Skeletal muscle cell (primary cell): ENCODE results near the gene VRK2.

ENCODE experiments used
- DNase-seq: peaks from one replicate; pipeline ENCODE4 v3.0.0-alpha.2; 2010; ENCODE audit warnings: low read depth
- H3K4me3 ChIP-seq: 2 replicates; pipeline ENCODE4 v1.5.1; 2011; ENCODE audit warnings: low read depth, mild to moderate bottlenecking, control low read depth, low read length, moderate library complexity

The VRK2 gene

DNA sequence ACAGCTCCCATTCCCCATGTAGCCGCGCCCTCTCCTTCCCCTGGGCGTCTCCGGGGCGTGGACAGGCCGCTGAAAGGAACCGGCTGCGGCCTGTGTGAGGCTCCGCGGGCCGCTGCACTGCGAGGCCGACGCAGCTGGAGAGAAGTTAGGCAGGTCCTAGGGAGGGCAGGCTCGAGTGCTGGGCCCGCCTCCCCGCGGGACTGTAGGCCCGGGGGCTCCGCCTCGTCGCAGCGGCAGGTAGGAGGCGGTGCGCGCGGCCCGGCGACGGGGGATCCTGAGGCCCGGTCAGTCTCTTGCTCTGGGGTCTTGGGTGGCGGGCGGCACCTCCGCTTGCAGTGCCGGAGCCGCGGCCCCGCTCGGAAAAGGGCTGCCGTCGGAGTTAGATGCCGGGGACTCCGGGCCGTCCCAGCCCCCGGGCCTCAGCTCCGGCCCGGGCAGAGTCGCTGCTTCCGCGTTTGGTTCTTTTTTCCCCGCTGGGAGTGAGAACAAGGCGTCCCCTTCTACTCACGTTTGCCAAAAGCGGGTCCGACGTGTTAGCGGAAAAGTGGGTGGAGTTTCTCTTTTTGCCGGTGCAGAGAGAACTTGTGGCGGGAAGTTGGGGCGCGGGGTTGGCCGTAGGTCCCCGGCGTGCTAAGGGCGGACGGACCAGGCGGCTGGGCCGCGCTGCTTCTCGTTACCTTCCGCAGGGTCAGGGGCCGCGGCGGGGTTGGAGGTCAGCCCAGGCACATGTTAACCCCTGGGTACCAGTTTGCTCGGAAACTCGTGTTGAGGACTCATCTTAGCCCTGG, at the start of gene VRK2:
Gene VRK2, plus strand, starts transcription at position 222 of the 788 bp plus-strand sequence. CDS start 2,026 bp downstream, outside the sequence.
- H3K4me3 ChIP-seq, result peak within 1 kb of the TSS; percentile 74
- DNase-seq, result peak; percentile 74

DNA sequence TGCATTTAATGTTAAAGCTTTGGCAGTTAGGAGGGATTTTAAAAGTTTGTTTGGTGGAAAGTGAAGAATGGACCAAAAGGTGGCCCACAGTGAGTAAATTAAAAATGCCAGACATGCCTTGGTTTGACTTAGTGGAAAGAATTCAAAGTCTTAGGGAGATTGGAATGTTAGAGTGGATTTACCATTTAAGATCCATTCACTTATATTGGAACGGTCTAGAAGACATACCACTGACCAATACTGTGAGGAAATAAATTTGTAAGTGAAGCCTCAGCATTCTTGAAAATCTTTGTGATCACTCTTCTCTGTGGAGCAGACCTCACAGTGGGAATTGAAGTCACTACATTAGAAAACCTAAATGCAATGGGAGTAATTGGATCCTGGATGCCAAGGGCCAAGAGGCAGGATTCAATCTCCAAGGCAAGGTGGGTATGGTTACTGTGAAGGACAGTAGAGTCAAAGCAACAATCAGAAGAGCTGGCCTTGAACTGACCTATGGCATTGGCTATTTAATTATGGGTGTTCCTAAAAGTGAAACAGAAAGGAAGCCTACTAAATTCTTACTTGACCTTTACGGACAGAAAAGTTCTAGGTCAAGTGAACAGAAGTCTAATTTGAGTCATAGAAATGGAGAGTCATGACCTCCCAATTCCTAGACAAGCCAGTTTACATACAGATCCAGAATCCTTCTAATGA, 40.2 kb upstream of the VRK2 start:
- H3K4me3 ChIP-seq, result no peak overlapping the region
- no peak for DNase-seq

DNA sequence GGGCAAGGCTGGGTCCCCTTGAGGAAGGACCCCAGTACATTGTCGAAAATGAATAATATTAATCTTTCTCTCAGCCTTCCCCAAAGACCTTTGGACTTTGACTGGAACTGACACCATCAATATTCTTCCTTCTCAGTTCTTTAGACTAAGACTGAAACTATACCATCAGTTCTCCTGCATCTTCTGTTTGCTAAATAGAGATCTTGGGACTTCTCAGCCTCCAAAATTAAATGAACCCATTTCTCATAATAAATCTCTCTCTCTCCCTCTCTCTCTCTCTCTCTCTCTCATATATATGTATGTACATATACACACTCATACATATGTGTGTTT, 39.7 kb upstream of the VRK2 start:
- H3K4me3 ChIP-seq, result no peak overlapping the region
- DNase-seq, result no peak

DNA sequence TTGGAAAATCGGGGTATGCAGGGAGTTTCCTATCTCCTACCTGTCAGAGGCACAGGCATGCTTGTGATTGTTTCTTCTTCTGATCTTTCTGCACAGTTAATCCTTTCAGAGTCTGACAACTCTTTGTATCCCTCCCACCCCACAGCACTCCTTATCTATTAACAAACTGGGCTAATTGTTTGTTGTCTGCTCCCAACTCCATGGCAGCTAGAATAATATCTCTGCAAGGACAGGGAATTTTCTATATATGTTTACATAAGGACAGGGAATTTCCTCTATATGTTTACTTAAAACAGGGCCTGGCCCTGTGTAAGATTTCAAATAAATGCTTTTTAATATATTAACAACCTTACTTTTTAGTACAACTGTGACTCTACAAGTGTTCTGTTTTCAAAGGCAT, 36.0 kb upstream of the VRK2 start:
- no peak overlapping the region for H3K4me3 ChIP-seq
- DNase-seq, result no peak

DNA sequence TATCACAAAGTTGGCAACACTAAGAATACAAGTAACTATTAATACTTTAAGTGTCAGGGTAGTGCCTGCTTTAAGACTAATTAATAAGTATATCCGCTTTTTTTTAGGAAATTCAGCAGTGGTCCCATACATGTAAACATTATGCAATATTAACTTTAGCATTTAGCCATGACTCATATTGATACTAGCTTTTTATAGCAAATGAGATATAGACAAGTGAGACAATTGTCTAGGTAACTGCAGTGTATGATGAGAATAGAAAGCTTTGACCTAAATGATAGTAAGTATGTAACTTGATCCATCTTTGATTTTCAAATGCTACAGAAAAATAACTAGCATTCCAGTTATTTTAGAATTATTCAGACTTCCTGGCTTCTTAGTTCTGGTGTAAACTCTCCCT, 27.4 kb upstream of the VRK2 start:
- no peak for DNase-seq
- H3K4me3 ChIP-seq, result no peak overlapping the region

DNA sequence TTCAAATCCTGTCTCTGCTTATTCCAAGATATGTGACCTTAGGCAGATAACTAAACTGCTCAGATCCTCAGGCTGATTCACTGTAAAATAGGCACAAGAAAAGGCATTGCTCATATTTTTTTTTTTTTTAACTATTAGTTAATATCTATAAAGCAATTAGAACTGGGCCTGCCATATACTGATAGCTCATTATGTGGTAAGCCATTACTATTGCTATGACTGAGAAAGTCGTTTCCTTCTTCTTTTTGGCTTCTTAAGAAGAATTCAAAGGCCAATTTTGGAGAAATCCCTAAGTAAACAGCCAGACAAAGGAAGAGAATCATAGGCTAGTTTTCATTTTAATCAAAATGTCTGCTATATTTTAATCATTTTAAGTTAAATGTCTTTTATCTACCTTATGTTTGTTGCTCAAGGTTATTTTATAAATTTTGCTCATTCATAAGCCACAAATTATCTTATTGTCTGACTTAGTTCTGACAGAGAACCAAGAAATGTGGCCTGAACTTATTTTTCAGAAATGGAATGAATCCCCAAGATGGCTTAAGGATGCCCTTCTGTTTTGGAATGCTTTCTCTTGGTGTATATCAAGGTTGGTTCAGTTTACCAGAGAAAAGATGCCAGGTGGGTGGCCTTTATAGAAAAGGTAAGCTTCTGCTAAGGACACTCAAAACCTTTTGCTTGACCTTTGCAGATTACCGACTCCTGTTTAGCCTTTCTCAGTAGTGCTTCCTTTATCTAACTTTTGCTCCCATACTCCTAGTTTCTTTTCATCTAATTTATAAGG, 21.3 kb upstream of the VRK2 start:
- DNase-seq, result no peak
- H3K4me3 ChIP-seq, result no peak overlapping the region

DNA sequence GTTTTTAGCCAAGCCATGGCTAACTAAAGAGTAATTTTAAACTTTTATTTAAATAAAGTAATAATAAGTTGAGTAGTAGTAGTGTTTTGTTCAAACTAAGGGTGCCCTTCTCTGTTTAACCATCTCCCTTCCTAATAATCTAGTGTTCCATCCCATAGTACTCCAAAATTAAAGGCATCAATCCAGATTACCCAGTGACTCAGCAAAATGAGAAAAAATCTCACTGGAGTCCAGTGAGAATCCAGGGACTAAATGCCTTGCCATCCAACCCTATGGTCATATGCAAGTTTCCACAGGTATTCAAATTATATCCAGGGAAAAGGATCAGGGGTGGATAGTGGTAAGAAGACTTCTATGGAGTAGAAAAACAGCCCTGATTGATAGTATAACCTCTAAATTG, 19.6 kb upstream of the VRK2 start:
- no peak for DNase-seq
- H3K4me3 ChIP-seq, result no peak overlapping the region

DNA sequence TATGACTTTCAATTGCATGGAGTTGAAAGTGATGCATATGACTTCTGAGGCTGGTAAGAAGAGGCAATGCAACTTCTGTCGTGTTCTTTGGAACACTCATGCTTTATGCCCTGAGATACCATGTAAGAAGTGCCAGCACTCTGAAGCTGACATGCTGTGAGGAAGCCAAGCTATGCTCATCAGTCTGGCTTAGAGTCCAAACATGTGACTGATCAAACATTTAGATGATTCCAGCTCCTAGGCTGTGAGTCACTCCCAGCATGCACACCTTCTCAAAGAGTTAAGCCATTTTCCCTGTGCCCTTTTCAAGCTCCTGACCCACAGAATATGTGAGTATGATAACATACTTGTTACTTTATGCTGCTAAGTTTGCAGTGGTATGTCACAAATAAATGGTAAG, 15.8 kb upstream of the VRK2 start:
- H3K4me3 ChIP-seq, result no peak overlapping the region
- no peak for DNase-seq

DNA sequence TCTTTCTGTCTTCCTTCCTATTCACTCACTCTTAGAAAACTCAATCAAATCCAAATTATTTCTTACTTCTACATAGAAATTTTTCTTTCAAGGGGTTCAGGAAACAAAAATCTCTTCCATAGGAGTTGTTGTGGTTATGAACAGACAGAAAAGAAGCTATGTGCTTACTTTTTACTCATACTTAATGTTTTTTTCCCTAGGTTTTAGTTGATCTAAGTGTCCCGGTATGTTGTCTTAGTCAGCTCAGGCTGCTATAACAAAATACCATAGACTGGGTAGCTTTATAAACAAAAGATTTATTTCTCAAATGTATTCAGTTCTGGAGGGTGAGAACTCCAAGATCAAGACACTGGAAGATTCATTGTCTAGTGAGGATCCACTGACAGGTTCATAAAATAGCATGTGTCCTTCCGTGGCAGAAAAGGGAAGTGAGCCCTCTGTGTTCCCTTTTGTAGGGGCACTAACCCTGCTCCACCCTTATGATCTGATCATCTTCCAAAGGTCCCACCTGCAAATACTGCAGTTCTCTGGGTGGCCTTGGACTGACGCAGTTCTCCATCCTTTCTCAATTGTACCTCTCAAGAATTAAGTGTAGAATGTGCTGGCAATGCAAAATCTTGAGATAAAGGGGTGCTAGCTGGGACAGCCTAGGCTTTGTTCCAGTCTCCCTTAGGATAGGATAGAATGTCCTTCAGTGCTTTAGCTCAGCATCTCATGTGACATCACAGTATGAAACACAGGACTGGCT, 14.4 kb upstream of the VRK2 start:
- no peak overlapping the region for H3K4me3 ChIP-seq
- DNase-seq, result no peak

DNA sequence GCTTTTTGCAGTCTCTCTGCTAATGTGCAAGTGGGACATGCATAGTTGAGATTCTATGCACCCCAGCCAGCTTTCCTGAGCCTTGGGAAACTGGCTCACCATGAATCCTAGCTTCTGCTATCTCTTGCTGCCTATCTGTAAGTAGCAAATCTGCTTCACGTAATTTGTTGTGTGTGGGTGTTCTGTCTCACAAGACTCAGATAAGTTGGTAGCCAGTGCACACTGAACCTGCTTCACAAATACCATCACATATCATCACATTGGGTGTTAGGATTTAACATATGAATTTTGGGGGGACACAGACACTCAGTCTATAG, 13.9 kb upstream of the VRK2 start:
- no peak for DNase-seq
- H3K4me3 ChIP-seq, result no peak overlapping the region

DNA sequence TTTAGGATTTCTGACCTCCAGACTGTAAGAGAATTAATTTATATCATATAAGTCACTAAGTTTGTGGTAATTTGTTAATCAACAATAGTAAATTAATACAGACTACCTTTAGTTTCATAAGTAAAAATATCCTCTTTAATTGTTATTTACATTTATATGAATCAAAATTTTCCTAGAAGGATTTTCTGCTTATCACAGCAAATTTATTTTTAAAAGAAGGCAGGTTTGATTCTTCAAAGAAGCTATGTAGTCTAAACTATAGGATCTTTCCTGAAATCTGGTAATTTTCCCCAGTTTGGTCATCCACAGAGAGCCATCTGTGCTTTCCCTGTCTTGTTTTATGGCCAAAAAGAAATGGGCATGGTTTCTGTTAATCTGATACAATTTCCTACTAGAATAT, 13.1 kb upstream of the VRK2 start:
- H3K4me3 ChIP-seq, result no peak overlapping the region
- no peak for DNase-seq

DNA sequence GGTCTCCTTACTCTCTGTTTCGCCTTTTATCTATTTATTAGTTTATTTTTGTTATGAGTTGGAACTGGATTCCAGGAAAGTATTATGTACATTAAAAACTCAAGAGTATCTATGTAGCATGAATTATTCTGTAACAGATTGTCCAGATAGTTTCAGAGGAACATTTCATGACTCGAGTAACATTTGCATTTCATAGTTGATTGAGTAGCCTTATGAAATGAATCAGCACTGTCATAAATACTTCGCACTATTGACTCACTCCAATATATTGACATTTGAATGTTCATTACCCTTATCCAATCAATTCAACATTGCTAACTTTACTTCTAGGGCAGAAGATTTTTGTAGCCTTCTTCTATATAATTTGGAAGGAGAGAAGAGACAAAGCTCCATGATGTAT, 11.3 kb upstream of the VRK2 start:
- DNase-seq, result no peak
- H3K4me3 ChIP-seq, result no peak overlapping the region

DNA sequence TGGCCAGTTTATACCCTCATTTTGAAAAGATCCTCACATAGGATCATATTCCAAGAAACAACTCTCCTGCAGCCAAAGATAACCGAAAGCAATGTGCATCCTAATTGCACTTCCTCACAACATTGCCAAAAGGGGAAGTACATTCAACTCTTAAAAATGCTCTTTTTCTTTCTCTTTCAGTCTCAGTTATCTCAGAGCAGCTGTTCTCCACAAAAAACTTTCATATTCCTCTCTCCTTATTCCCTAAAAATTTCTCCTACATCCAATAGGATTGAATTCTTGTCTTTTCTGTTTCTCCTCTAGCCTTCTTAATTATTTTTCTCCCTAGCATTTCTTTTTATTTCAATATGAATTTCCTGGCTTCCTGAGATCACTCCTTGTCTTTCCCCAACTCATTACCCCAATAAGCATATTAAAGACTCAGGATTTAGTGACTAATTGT, 7.4 kb upstream of the VRK2 start:
- peak; percentile 28 for DNase-seq
- no peak overlapping the region for H3K4me3 ChIP-seq

DNA sequence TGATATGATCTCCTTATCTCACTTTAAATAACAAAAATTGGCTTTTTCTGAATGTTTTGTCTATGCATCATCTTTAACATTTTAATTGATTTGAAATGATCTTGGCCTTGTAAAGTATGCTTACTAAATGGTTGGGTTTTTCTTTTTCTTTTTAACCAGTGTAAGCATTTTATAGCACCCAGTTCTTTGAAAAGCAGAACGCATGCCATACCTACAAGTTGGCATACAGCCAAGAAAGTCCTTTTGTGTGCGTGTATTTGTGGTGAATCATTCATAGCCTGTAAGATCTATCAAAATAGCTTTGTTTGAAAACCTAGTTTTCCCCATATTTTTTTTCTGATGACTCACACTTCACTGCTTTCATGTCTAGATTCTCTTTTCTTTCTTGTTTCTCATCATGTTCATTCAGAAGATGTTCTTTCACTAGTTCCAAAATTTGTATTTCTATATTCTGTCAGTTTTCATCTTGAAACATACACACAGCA, 4.1 kb upstream of the VRK2 start:
- H3K4me3 ChIP-seq, result no peak overlapping the region
- peak; percentile 73 for DNase-seq

DNA sequence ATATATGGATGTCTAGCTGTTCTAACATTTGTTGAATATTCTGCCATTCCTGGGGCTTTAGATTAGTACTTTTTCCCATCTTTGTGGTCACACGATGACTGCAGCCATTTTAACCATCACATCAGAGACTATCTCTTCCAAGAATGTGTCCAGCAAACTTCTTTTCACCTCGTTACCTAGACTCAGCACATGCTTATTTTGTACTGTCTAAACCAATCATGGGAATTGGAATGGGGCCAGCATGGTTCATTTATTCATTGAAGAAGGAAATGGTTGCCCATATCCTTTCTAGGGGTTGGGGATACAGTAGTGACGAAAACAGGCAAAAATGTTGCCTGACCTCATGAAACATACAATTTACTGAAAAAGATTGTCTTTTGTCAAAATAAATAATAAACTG, 2.5 kb upstream of the VRK2 start:
- H3K4me3 ChIP-seq, result no peak overlapping the region
- DNase-seq, result no peak

DNA sequence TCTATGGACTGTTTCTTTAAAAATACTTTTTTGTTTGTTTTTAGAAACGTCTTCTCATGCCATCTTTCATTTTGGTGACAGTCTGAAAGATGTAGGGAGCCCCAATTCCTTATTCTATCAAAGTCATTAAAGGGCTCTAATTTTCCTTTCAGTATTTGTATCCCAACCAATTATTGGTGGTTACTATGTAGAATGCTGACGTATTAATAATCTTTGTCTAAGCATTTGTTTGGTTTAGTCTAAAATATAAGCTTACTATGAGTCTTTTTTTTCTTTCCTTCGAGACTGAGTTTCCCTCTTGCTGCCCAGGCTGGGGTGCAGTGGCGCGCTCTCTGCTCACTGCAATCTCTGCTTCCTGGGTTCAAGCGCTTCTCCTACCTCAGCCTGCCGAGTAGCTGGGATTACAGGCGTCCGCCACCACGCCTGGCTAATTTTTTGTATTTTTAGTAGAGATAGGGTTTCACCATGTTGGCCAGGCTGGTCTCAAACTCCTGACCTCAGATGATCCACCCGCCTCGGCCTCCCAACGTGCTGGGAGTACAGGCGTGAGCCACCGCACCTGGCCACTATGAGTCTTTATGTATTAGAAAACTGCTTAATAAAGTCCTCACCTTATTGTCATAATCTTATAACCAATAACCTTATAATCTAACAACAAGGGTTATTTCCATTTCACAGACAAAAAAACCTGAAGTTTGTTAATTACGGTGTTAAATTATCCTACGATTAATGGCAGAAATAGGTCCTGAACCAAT, 849 bp upstream of the VRK2 start:
- DNase-seq, result no peak
- H3K4me3 ChIP-seq, result peak overlapping the region; percentile 74

DNA sequence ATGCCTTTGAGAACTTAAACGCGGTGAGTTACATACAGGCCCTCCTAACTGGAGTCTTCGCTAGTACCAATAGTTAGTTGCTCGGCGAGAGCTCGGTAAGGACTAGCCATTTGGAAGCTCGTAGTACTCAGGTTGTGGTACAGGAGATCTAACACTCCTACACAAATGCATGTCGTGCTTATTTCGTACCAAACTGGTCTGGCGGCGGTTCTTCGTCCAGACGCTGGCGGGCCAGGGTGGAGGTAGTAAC, 346 bp upstream of the VRK2 start:
- peak overlapping the region; percentile 74 for H3K4me3 ChIP-seq
- DNase-seq, result no peak

DNA sequence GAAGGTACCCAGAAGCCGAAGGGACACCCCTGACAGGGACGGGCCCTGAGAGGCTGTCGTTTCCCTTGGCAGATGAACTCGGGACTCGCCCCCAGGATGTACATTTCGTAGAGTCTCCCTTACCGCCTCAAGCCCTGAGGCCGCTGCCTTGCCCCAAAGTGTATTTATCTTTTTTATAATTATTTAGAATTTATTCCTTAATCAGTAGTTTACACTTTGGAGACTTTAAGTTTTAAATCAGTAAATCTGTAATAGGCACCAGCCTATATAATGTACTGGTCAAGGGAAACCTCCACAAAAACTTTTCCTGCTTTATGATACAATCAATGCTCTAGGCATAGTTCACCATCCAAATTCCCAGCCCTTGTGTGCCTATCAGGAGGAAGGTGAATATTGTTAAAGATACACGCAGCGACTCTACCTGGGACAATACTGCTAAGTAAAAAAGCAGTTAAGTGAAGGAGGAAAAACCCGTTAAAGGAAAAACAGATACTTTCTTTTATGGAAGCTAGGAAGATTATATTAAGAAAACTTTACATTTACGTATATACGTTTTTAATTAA, 848 bp downstream of the VRK2 start:
- H3K4me3 ChIP-seq, result peak overlapping the region; percentile 74
- no peak for DNase-seq

DNA sequence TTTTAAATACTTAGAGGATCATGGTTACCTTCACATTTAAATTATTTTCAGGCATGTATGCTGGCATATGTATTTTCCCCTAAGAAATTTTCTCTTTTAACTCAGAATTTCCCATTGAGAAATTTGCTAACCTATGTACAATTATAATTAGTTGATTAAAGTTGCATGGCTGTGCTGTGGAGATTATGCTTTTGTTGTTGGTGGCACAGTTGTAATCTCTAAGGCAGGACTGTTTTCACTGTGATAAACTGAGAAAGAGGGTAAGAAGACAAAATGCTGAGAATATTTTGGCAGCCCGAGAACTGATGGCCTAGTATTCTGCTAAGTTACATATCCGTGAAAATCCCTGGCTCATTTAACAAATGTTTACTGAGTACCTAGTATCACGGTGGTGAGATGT, 1.4 kb downstream of the VRK2 start:
- DNase-seq, result no peak
- H3K4me3 ChIP-seq, result no peak overlapping the region
